GM21423 (cell line): Measurements from ENCODE around the gene SHROOM3.

Experiments used
- ATAC-seq: cut with Tn5 transposase; IDR thresholded peaks from one replicate; pipeline ENCODE4 v1.9.1; 2021; ENCODE audit warnings: mild to moderate bottlenecking, moderate library complexity; ENCODE audit not compliant: unreplicated experiment

SHROOM3 gene

DNA sequence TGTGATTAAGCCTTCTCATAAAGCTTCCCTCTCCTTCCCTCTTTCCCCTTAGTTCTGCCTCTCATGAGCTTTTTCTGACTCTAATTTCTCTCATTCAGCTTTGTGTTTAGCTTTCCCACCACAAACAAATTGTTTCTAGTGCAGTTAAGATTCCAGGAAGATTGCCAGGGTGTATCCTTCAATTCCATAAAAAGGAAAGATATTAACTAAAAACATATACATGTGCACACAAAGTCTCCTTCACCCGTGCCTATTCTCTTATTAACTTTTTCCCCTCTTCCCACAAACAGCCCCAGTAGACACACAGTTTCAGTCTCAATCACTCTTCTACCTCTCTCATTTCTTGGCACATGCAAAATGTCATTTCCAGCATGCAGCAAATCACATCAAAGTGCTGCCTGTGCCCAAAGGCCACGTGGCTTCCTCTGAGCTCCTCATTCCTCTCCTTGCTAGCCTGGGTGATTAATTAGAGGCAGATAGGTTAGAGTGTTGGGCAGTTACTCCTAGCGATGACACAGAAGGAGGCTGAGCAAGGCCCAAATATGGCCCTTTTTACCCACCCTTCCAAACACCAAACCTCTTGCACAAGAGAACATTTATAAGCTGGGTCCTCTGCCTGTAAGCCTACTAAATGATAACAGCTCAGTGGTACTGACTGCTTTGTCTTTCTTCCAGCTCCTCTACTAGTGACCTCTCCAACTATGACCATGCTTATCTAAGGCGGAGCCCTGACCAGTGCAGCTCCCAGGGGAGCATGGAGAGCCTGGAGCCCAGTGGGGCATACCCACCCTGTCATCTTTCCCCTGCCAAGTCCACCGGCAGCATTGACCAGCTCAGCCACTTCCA lies 303.3 kb downstream of the SHROOM3 start:
- no peak for ATAC-seq

DNA sequence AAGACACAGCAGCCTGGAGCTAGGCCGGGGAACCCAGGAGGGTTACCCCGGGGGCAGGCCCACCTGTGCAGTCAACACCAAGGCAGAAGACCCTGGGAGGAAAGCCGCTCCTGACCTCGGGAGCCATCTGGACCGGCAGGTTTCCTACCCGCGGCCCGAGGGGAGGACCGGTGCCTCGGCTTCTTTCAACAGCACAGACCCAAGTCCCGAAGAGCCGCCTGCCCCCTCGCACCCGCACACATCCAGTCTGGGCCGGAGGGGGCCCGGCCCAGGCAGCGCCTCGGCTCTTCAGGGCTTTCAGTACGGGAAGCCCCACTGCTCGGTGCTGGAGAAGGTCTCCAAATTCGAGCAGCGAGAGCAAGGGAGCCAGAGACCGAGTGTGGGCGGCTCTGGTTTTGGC lies 305.2 kb downstream of the SHROOM3 start:
- ATAC-seq, result no peak

DNA sequence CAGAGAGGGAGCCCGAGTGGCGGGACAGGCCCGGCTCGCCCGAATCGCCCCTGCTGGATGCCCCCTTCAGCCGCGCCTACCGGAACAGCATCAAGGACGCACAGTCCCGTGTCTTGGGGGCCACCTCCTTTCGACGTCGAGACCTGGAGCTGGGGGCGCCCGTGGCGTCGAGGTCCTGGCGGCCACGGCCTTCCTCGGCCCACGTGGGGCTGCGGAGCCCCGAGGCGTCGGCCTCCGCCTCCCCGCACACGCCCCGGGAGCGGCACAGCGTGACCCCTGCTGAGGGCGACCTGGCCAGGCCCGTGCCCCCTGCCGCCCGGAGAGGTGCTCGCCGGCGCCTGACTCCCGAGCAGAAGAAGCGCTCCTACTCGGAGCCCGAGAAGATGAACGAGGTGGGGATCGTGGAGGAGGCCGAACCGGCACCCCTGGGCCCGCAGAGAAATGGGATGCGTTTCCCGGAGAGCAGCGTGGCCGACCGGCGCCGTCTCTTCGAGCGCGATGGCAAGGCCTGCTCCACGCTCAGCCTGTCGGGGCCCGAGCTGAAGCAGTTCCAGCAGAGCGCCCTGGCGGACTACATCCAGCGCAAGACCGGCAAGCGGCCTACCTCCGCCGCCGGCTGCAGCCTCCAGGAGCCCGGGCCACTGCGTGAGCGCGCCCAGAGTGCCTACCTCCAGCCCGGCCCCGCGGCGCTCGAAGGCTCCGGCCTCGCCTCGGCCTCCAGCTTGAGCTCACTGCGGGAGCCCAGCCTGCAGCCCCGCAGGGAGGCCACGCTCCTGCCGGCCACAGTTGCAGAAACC lies 306.0 kb downstream of the SHROOM3 start:
- no peak for ATAC-seq

DNA sequence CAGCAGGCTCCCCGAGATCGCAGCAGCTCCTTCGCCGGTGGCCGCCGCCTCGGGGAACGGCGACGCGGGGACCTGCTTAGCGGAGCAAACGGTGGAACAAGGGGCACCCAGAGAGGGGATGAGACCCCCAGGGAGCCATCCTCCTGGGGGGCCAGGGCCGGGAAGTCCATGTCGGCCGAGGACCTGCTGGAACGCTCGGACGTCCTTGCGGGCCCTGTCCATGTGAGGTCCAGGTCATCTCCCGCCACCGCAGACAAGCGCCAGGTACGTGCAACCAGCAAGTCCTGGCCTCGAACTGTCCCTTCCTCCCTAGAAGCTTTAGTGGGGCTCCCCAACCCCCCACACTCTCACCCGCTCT lies 306.6 kb downstream of the SHROOM3 start:
- no peak for ATAC-seq

DNA sequence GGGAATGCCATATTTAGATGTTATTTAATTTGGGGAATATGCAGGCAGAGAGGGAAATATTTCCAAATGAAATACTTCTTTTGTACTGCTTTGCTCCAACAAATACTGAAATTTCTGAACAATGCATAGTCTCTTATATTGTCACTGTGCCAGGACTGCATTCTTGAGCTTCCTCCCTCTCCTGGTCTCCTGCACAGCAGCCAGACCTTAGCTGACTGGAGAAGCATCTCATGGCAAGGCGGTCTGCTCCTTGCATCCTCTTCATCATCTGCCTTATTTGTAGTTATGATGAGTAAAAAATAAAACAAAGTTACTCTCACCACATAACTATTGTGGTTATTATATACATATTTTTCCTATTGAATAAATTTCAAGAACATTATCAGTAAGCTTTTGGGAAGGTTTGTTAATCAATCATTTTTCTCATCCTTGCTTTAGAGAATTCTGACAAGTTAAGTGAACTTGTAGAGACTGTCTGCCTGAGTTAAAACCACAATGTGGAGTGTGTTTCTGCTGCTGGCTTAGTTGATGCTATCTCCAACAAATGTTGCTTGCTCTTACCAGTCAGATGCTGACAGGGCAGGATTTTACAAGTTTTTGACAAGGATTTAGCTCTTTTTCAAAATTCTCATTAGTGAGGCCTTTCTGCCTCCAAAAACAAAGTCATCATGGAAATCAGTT lies 309.4 kb downstream of the SHROOM3 start:
- no peak for ATAC-seq

DNA sequence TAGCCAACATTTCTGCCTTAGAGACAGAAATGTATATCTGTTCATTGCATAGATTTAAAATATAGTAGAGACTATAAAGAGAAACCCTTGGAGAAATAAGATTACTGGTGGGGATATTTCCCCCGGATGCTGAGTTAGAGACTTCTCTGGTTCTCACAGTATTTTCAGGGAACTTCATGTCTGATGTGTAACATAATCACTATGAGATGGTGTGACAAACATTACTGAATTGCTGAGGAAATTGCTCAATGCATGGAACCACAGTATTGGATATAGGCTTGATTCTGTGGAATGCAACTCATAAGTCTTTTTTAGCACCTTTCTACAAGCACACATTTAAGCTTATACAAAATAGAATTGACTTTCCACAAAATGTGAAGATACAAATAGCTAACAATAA lies 310.2 kb downstream of the SHROOM3 start:
- no peak for ATAC-seq

- no peak for ATAC-seq
These were observed 312.5 kb downstream of the SHROOM3 start for GRCh38 chr4:76747563-76747962.

GRCh38 chr4:76748649-76749048 lies 313.6 kb downstream of the SHROOM3 start:
- ATAC-seq, result peak; percentile 46

DNA sequence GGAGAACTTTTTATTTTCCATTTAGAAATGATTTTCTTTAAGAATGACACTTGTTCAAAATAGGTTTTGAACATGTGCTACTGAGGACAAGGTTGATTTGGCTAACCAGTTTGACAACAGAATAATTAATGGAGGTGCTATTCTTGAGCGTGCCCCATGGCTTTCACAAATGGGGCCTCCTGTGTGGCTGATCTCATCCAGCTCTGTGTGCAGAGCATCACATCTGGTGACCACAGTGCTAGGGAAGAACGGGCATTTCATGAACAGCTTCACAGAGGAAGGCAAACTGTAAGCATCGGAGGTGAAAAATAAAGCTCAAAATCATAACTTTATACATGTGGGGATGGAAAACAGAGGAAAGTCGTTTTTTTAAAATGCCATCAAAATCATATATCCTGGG lies 314.3 kb downstream of the SHROOM3 start:
- ATAC-seq, result no peak

- no peak for ATAC-seq
These were observed 315.7 kb downstream of the SHROOM3 start for GRCh38 chr4:76750716-76751115.

DNA sequence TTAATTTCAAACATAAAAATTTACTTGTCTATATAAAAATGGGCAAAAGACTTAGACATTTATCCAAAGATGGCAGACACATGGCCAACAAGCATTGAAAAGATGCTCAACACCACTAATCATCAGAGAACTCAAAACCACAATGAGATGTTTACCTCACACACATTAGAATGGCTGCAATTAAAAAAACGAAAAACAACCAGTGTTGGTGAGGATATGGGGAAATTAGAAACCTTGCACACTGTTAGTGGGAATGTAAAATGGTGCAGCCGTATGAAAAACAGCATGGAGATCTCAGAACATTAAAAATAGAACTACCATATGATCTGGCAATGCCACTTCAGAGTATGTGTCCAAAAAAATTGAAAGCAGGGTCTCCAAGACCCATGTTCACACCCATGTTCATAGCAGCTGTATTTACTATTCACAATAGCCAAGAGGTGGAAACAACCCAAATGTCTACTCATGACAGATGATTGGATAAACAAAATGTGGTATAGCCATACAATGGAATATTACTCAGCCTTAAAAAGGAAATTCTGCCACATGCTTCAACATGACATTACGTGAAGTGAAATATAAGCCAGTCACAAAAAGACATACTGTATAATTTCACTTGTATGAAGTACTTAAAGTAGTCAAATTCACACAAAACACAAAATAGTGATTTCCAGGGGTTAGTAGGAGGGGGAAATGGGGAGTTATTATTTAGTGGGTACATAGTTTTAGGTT lies 316.7 kb downstream of the SHROOM3 start:
- no peak for ATAC-seq

GRCh38 chr4:76752861-76753501 lies 318.0 kb downstream of the SHROOM3 start:
- ATAC-seq, result no peak

DNA sequence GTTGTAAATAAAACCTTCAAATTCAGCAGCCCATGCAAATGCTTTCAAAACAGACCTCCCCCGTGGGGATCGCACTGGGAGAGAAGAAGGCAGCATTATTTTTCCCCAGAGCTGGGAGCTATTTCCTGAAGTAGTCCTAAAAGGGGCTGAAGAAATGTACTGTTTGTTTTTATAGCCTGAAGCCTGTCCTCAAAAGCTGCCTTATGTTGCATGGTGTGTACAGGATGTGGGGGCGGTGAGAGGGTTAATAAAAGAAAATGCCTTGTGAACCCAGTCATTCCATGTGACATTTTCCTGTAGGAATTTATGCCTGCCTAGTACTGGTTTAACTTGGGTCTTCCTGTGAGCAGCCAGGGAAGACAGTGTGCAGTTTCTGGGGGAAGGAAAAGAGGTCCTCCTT lies 318.8 kb downstream of the SHROOM3 start:
- no peak for ATAC-seq

GRCh38 chr4:76754439-76754838 lies 319.4 kb downstream of the SHROOM3 start:
- ATAC-seq, result no peak

- no peak for ATAC-seq
These were observed 320.7 kb downstream of the SHROOM3 start for GRCh38 chr4:76755756-76756155.

GRCh38 chr4:76756416-76756815 lies 321.4 kb downstream of the SHROOM3 start:
- ATAC-seq, result no peak

- no peak for ATAC-seq
These were observed 322.4 kb downstream of the SHROOM3 start for GRCh38 chr4:76757418-76757939.

GRCh38 chr4:76758290-76758882 lies 323.4 kb downstream of the SHROOM3 start:
- ATAC-seq, result no peak

- ATAC-seq, result no peak
These were observed 324.0 kb downstream of the SHROOM3 start for GRCh38 chr4:76758996-76759395.

DNA sequence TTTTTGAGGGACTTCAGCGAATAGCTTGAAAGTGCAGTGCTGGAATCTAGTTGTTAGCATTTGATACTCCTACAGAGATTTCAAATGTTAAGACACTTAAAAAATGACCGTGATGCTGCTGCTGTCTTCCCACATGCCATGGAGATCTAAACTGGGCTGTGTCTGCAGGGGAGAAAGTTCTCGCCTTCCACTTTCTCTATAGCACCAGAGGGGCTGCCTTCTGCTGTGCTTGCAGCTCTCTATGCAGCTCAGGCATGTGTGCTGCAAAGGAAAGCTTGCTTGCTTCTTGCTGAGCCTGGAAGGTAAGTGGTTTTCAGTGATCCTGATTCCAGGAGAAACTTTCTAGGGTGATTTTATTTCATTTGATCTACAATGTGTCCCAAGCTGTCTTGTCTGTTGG lies 325.2 kb downstream of the SHROOM3 start:
- no peak for ATAC-seq
